ENCODE data around the gene MLYCD.

DNA sequence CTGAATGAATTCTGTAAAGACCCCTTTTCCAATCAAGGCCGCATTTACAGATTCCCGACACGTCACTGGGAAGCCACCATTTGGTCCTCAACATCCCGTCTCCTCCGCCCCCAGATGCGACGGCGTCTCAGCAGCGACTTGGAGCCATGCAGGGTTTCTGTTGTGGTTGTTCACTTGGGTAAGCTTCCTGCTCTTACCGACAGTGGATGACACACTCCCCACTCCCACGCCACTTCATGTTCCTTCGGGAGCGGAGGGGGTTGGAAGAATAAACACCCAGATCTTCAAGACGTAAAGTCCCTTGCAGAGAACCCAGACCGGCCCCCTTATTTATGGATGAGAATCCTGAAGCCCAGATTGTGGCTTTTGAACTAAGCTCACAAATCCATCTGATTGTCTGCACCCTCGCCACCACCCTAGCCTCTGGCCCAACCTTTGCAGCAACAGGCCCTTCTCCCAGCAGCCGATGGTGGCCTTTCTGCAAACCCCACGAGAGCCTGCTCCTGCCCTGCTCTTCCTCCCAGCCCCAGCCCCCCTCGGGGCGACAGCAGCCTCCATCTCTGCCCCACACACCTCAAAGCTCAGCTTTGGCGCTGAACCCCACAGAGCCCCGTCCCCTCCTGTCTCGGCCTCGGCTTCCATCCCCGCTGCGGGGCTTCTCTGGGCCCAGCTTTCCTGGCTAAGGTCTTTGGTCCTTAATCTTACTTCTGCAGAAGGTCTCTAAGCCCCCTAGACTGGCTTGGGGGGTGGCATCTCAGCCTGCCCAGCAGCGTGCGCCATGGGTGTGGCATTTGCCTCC, 35.2 kb downstream of the MLYCD start:
- no peak for TF ChIP-seq POLR2A (IDR thresholded peaks at IDR 0.05)
- TF ChIP-seq, protein P1, sequence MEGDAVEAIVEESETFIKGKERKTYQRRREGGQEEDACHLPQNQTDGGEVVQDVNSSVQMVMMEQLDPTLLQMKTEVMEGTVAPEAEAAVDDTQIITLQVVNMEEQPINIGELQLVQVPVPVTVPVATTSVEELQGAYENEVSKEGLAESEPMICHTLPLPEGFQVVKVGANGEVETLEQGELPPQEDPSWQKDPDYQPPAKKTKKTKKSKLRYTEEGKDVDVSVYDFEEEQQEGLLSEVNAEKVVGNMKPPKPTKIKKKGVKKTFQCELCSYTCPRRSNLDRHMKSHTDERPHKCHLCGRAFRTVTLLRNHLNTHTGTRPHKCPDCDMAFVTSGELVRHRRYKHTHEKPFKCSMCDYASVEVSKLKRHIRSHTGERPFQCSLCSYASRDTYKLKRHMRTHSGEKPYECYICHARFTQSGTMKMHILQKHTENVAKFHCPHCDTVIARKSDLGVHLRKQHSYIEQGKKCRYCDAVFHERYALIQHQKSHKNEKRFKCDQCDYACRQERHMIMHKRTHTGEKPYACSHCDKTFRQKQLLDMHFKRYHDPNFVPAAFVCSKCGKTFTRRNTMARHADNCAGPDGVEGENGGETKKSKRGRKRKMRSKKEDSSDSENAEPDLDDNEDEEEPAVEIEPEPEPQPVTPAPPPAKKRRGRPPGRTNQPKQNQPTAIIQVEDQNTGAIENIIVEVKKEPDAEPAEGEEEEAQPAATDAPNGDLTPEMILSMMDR (IDR thresholded peaks at IDR 0.05), result no peak
